ENCODE measurements around the gene EFNB1.

Gene EFNB1

DNA sequence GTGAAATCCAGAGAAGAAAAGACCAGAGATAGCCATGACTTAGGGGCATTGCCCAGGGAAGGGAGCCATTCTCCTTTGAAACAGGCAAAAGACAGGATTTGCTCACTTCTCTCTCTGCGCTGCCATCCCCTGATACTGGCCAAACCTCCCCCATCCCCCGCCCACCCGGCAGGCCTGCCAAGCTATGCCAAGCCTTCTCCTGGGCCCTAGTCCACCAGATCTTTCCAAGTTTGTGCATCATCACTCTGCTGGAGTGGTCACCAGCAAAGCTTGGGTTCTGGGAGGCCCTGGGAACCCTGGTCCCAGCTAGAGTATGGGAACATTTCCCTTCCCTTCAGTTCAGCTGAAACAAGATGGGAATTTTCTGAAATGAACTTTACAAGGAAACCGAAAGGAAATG, 18.4 kb downstream of the EFNB1 start:
- Histone ChIP-seq H3K27me3 (ENCODE audit: insufficient read depth, low read length) (peaks cover 23% of the 10 kb centered on the region), H3K4me3 (ENCODE audit: low read length) (peak overlapping the region; percentile 14; the same call in 1 of the 2 replicates), H3K4me1 (ENCODE audit: insufficient read depth, low read length) (peaks cover 19% of the 10 kb centered on the region), H3K9me3 (ENCODE audit: insufficient read depth, low read depth, low read length) (no peaks in the 10 kb centered on the region), H3K9ac (ENCODE audit: low read depth, low read length) (no peak overlapping the region), H3K36me3 (ENCODE audit: insufficient read depth, low read length) (no peaks in the 10 kb centered on the region; the same call in 1 of the 2 replicates), H3K27ac (ENCODE audit: low read depth, low read length) (peak overlapping the region; percentile 74)
- 56% methylated on average over 4 of the region's 4 CpGs for WGBS

DNA sequence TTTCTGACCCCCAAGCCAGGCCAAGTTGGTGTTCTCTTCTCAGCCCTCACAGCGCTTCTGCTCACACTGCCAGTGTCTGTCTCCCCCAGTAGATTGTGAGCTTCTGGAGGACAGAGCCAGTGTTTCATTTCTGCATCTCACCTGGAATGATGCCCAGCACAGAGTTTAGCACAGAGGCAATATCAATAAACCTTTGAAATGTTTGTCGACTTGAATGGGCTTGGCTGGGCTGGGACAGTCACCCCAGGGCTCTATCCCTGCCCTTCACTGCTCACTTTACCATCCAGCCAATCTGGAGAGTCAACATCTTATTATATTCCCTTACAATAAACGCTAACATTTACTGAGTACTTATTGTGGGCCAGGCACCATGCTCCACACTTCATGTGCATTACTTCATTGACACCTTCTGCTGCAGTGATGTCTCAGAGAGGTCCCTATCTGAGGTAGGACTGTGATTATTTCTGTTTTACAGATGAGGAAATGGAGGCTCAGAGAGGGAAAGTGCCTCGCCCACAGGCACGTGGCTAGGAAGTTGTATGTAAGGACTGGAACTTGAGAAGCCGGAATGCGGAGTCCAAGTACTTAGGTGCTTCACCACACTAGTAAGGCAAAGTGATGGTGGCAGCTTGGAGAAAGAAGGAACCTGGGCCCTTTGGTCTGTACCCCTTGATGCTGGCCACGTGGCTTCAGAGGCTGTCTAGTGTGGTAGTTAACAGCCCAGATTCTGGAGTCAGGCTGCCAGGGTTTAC, 19.5 kb downstream of the EFNB1 start:
- Histone ChIP-seq H3K4me1 (ENCODE audit: insufficient read depth, low read length) (peaks cover 19% of the 10 kb centered on the region), H3K27ac (ENCODE audit: low read depth, low read length) (no peak overlapping the region), H3K36me3 (ENCODE audit: insufficient read depth, low read length) (no peaks in the 10 kb centered on the region), H3K27me3 (ENCODE audit: insufficient read depth, low read length) (peaks cover 23% of the 10 kb centered on the region), H3K9me3 (ENCODE audit: insufficient read depth, low read depth, low read length) (no peaks in the 10 kb centered on the region), H3K4me3 (ENCODE audit: low read length) (no peak overlapping the region), H3K9ac (ENCODE audit: low read depth, low read length) (no peak overlapping the region)
- 87% methylated on average over 8 of the region's 8 CpGs for WGBS

DNA sequence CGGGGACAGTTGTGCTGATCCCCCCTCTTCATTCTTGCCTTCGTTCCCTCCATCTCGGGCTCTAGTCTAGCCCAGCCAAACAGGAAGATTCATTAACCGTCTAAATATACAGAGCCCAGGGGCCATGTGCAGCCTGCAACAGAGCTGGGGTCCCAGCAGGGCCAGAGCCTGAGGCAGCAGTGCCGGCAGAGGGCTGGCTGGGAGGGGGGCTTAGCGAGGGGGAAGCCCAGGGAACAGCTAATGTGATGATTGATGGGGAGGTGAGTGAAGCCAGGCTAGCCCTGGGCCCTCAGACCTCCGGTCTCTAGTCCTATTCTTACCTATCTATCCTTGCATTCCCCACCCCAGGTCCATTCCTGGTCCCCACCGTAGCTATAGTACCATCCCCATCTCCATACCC, 22.3 kb downstream of the EFNB1 start:
- H3K4me3 ChIP-seq (ENCODE audit: low read length) = no peak overlapping the region
- no peak overlapping the region for H3K9ac ChIP-seq (ENCODE audit: low read depth, low read length)
- no peak overlapping the region for H3K27ac ChIP-seq (ENCODE audit: low read depth, low read length)
- 81% methylated on average over 8 of the region's 8 CpGs for WGBS
- H3K27me3 ChIP-seq (ENCODE audit: insufficient read depth, low read length) = peaks cover 23% of the 10 kb centered on the region
- H3K36me3 ChIP-seq (ENCODE audit: insufficient read depth, low read length) = no peaks in the 10 kb centered on the region
- no peaks in the 10 kb centered on the region for H3K9me3 ChIP-seq (ENCODE audit: insufficient read depth, low read depth, low read length)
- H3K4me1 ChIP-seq (ENCODE audit: insufficient read depth, low read length) = peaks cover 22% of the 10 kb centered on the region

DNA sequence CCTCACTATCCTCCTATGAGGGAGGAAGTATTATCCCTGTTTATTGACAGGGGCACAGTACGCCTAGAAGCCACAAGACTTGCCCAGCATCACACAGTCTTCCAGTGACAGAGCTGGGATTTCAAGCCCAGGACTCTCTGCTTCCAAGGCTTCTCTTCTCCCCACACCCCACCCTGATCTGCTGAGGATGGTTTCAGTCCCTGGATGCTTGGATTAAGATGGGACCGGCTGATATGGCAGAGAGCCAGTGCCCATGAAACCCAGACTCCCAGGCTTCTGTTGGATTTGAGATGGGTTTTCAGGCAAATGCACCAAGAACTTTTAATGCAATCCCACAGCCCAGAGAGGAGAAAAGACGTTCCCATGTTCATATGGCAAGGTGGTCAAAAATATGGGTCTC, 23.2 kb downstream of the EFNB1 start:
- no peak overlapping the region for H3K9ac ChIP-seq (ENCODE audit: low read depth, low read length)
- 92% methylated on average over 3 of the region's 3 CpGs for WGBS
- no peaks in the 10 kb centered on the region for H3K9me3 ChIP-seq (ENCODE audit: insufficient read depth, low read depth, low read length)
- H3K27me3 ChIP-seq (ENCODE audit: insufficient read depth, low read length) = peaks cover 23% of the 10 kb centered on the region
- no peaks in the 10 kb centered on the region for H3K36me3 ChIP-seq (ENCODE audit: insufficient read depth, low read length)
- no peak overlapping the region for H3K4me3 ChIP-seq (ENCODE audit: low read length)
- H3K4me1 ChIP-seq (ENCODE audit: insufficient read depth, low read length) = peaks cover 16% of the 10 kb centered on the region
- no peak overlapping the region for H3K27ac ChIP-seq (ENCODE audit: low read depth, low read length)

DNA sequence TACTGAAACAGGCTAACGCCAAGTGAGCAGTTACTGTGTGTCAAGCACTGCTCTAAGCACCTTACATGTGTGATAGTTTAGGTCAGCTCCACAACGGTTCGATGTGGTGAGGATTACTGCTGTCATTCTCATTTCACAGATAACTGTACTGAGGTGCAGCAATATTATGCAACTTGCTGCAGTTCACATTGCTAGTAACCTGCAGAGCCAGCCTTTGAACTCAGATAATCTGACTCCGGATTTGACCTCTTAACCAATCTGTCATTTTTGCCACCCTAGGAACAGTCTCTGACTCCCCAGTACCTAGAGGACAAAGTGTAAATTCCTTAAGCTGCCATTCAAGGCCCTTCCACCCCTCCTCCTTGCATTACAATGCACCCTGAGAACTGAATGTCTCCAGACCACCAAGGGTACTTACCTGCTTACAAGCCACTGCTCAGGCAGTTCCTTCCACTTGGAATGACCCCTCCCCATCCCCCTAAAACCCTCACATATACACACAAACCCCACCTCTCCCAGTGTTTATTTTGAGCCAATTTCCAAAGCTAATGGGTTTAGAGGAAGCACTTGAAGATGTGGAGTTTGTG, 24.9 kb downstream of the EFNB1 start:
- 62% methylated on average over 4 of the region's 4 CpGs for WGBS

DNA sequence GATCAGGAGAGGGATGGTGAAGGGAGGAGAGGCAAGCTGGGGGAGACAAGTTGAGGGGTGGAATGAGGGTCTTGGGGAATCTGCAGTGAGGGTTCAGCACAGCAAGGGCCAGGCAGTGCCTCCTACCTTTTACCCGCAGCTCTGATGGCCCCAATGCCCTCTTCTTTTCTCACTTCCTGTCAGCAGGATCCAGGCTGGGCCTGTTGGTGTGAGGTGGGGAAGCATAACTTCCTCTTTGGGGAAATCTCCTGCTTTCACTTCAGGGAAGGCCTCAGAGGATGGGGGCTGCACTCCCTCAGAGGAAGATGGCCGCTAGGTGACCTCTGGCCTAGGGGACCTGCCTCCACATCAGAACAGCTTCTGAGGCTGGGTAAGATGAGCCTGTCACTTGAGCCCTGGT, 36.5 kb downstream of the EFNB1 start:
- 0 out of 2 replicates have a peak, but pooled peaks cover 5% of the 10 kb centered on the region for H3K4me1 ChIP-seq (ENCODE audit: insufficient read depth, low read length)
- H3K9ac ChIP-seq (ENCODE audit: low read depth, low read length) = no peak overlapping the region
- 68% methylated on average over 1 of the region's 2 CpGs for WGBS
- no peak overlapping the region for H3K27ac ChIP-seq (ENCODE audit: low read depth, low read length)
- H3K36me3 ChIP-seq (ENCODE audit: insufficient read depth, low read length) = no peaks in the 10 kb centered on the region
- H3K4me3 ChIP-seq (ENCODE audit: low read length) = no peak overlapping the region
- no peaks in the 10 kb centered on the region for H3K9me3 ChIP-seq (ENCODE audit: insufficient read depth, low read depth, low read length)
- no peaks in the 10 kb centered on the region; the same call in 1 of the 2 replicates for H3K27me3 ChIP-seq (ENCODE audit: insufficient read depth, low read length)

More for the DNA sequence above, 24.9 kb downstream of the EFNB1 start:
- H3K36me3 ChIP-seq (ENCODE audit: insufficient read depth, low read length) = no peaks in the 10 kb centered on the region
- peaks cover 7% of the 10 kb centered on the region for H3K27me3 ChIP-seq (ENCODE audit: insufficient read depth, low read length)
- no peak overlapping the region for H3K9ac ChIP-seq (ENCODE audit: low read depth, low read length)
- H3K4me1 ChIP-seq (ENCODE audit: insufficient read depth, low read length) = peaks cover 8% of the 10 kb centered on the region; the same call in 1 of the 2 replicates
- H3K27ac ChIP-seq (ENCODE audit: low read depth, low read length) = no peak overlapping the region
- no peaks in the 10 kb centered on the region for H3K9me3 ChIP-seq (ENCODE audit: insufficient read depth, low read depth, low read length)
- H3K4me3 ChIP-seq (ENCODE audit: low read length) = no peak overlapping the region

DNA sequence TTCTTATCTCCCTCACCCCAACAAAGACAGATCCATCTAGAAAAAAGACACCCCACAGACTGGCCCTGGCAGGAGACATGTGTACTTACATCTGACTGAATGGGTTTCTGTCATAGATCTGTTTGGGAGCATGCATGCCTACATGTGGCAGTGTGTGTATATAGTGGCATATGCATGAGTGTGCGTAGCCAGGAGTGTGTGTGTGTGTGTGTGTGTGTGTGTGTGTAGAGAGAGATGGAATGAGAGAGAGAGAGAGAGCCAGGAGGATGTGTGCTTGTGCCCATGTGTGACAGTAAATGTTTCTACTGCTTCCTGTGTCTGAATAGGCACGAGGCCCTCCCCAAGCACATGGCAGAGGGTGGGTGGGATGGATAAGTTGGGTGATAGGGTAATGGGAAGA, 37.1 kb downstream of the EFNB1 start:
- H3K4me3 ChIP-seq (ENCODE audit: low read length) = no peak overlapping the region
- H3K9ac ChIP-seq (ENCODE audit: low read depth, low read length) = no peak overlapping the region
- H3K27me3 ChIP-seq (ENCODE audit: insufficient read depth, low read length) = no peaks in the 10 kb centered on the region; the same call in 1 of the 2 replicates
- H3K4me1 ChIP-seq (ENCODE audit: insufficient read depth, low read length) = 0 out of 2 replicates have a peak, but pooled peaks cover 5% of the 10 kb centered on the region
- no peak overlapping the region for H3K27ac ChIP-seq (ENCODE audit: low read depth, low read length)
- H3K9me3 ChIP-seq (ENCODE audit: insufficient read depth, low read depth, low read length) = no peaks in the 10 kb centered on the region
- H3K36me3 ChIP-seq (ENCODE audit: insufficient read depth, low read length) = no peaks in the 10 kb centered on the region
- WGBS = 93% methylated on average over 2 of the region's 2 CpGs

DNA sequence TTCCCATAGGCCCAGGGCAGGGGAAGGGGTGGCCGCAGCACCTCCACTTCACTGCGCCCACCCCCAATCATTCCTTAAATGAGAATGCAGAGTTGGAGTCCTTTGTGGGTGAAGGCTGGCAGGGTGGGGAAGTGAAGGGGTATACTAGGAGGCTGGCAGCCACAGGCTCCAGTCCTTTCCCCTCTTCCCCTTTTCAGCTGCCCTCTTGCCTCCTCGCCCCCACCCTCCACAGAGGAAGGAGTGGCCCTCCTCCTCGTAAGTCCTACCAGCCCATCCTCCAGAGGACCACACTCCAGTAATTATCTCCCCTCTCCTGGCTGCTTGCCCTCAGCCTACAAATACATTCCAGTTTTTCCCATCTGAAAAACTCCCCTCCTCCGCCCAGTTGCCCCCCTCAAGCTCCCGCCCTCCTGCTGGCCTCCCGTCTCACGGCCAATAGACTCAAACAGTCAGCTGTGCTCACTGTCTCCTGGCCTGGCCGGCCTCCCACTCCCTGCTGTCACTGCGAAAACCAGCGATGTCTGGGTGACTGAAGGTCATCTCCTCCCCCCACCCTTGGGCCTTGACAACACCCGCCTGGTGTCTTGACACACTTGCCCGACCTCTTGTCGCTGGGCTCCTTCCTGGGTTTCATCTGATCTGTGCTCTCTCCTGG, 38.8 kb downstream of the EFNB1 start:
- Histone ChIP-seq H3K4me3 (ENCODE audit: low read length) (no peak overlapping the region), H3K9ac (ENCODE audit: low read depth, low read length) (no peak overlapping the region), H3K9me3 (ENCODE audit: insufficient read depth, low read depth, low read length) (no peaks in the 10 kb centered on the region), H3K27ac (ENCODE audit: low read depth, low read length) (no peak overlapping the region), H3K27me3 (ENCODE audit: insufficient read depth, low read length) (no peaks in the 10 kb centered on the region; the same call in 1 of the 2 replicates), H3K36me3 (ENCODE audit: insufficient read depth, low read length) (no peaks in the 10 kb centered on the region), H3K4me1 (ENCODE audit: insufficient read depth, low read length) (peaks cover 5% of the 10 kb centered on the region; the same call in 1 of the 2 replicates)
- WGBS = 34% methylated on average over 12 of the region's 14 CpGs

DNA sequence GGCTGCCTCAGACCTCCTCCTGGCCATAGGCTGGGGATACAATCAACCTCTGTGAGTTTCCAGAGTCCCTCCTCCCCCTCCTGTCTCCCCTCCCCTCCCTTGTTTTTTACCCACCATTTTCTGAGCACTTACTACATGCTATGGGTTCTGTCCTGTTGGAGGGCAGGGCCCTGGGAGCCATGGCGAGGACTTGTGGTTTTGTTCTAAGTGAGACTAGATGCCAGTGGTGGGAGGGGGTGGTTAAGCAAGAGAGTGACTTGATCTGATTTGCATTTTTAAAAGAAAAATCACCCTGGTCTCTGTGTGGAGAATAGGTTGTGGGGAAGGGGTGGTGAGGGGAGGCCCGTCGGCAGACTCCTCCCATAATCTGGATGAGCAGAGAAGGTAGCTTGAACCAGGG, 39.5 kb downstream of the EFNB1 start:
- Histone ChIP-seq H3K4me1 (ENCODE audit: insufficient read depth, low read length) (peaks cover 5% of the 10 kb centered on the region; the same call in 1 of the 2 replicates), H3K4me3 (ENCODE audit: low read length) (no peak overlapping the region), H3K9me3 (ENCODE audit: insufficient read depth, low read depth, low read length) (no peaks in the 10 kb centered on the region), H3K27me3 (ENCODE audit: insufficient read depth, low read length) (no peaks in the 10 kb centered on the region; the same call in 1 of the 2 replicates), H3K9ac (ENCODE audit: low read depth, low read length) (no peak overlapping the region), H3K36me3 (ENCODE audit: insufficient read depth, low read length) (no peaks in the 10 kb centered on the region), H3K27ac (ENCODE audit: low read depth, low read length) (no peak overlapping the region)
- WGBS = 78% methylated on average over 3 of the region's 3 CpGs

DNA sequence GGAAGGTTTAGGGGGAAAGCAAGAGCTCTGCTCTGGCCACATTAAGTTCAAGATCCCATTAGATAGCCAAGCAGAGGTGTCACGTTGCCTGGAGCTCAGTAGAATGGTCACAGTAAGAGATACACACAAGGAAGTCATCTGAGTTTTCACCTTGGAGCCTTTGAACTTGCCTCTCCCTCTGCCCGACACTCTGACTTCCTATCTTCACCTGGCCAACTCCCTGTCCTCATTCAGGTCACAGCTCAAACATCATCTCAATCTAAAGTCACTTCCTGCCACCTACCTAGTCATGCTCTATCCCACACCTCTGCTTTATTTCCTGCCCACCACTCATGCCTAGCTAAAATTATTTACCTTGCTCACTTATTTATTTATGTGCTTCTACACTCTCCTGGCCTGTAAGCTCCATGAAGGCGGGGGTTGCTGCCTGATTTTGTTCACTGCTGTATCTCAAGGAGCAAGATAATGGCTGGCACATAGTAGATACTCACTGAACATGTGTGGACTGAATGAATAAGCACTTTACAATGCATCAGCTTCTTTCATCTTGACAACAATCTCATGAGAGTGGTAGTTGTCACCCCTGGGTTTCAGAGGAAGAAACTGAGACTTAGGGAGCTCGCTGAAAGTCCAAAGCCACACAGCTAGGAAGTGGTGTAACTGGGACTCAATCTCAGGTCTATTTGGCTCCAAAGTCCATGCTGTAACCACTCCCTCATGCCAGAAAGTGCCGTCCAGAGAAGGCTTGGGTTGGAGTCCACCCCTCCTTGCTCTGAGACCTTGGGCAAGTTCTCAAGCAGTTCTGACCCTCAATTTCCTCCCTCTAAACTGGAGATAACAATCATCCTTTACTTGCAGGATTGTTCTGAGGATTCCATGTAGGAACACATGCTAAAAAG, 40.3 kb downstream of the EFNB1 start:
- H3K27ac ChIP-seq (ENCODE audit: low read depth, low read length) = no peak overlapping the region
- no peaks in the 10 kb centered on the region; the same call in 1 of the 2 replicates for H3K27me3 ChIP-seq (ENCODE audit: insufficient read depth, low read length)
- 83% methylated on average over 5 of the region's 5 CpGs for WGBS
- H3K36me3 ChIP-seq (ENCODE audit: insufficient read depth, low read length) = no peaks in the 10 kb centered on the region
- H3K4me3 ChIP-seq (ENCODE audit: low read length) = no peak overlapping the region
- peaks cover 5% of the 10 kb centered on the region; the same call in 1 of the 2 replicates for H3K4me1 ChIP-seq (ENCODE audit: insufficient read depth, low read length)
- H3K9ac ChIP-seq (ENCODE audit: low read depth, low read length) = no peak overlapping the region
- no peaks in the 10 kb centered on the region for H3K9me3 ChIP-seq (ENCODE audit: insufficient read depth, low read depth, low read length)

Measured in HUES64 (cell line).